ENCODE results near the gene CCR6. TPM values are rescaled to one million over a fixed set of nuclear protein-coding genes. Genes with fewer than 3 reads are reported as not detected.
A peak's percentile ranks its signal among the peaks of the same experiment; 100 is the strongest.
"Not testable (repeated sequence)": the region's sequence is repeated elsewhere in the genome, so short reads cannot be mapped to it uniquely, and the experiment has no call there.

CCR6 gene
- total and polyA plus RNA-seq, 12 donors: not detected

- H3K36me3 ChIP-seq (replicated peaks in 1 of 2); H3K27me3 ChIP-seq; H3K9me3 ChIP-seq (replicated peaks in 1 of 3); DNase-seq; intact Hi-C loops (cut with DNase I); H3K4me3 ChIP-seq; H3K4me1 ChIP-seq (replicated peaks in 1 of 2); H3K27ac ChIP-seq: not testable (repeated sequence)
- peak in 5 of 6 experiments; percentile 13 to 39 (median 22) for TF ChIP-seq CTCF (IDR thresholded peaks at IDR 0.05)
- WGBS, 4 donors: 0 to 8% (median 5%) methylated on average over 4 of the region's 8 CpGs
Measured at GRCh38 chr6:167182913-167183314, 60.0 kb downstream of the CCR6 start.

- DNase-seq; H3K36me3 ChIP-seq (replicated peaks in 1 of 2); H3K27ac ChIP-seq; H3K27me3 ChIP-seq; H3K4me3 ChIP-seq; H3K4me1 ChIP-seq (replicated peaks in 1 of 2); H3K9me3 ChIP-seq (replicated peaks in 1 of 3): not testable (repeated sequence)
- intact Hi-C loops (cut with DNase I): loop anchor here in 1 of 2 donors (5.0 kb wide), 1 partner anchor 182 kb away; no protein-coding TSS in a partner anchor
- 54 to 88% (median 60%) methylated on average over 1 to 3 of the region's 3 CpGs; no CpG with 5 or more reads in 1 of the 4 donors for WGBS, 4 donors
Measured at GRCh38 chr6:167185101-167185500, 62.2 kb downstream of the CCR6 start.

GRCh38 chr6:167187275-167187674 is 64.4 kb downstream of the CCR6 start:
- WGBS, 4 donors: 71 to 88% (median 73%) methylated on average over 7 to 9 of the region's 9 CpGs
- not testable (repeated sequence) for DNase-seq; H3K4me3 ChIP-seq; H3K27ac ChIP-seq; H3K4me1 ChIP-seq (replicated peaks in 1 of 2); H3K27me3 ChIP-seq; H3K36me3 ChIP-seq (replicated peaks in 1 of 2); H3K9me3 ChIP-seq (replicated peaks in 1 of 3)
- intact Hi-C loops (cut with DNase I): loop anchor here in 1 of 2 donors (5.0 kb wide), 1 partner anchor 180 kb away; no protein-coding TSS in a partner anchor

Other genes starting within 250 kb of the CCR6 start
- gene RNASET2, start 166.5 kb upstream of the CCR6 start, total RNA-seq: 100 to 1,000 TPM in 2 of 9 donors, 10 to 100 TPM in 7; 19.4 to 218 (median 60.8) TPM
- 10 to 100 TPM; 25.7 to 76.2 (median 56.0) TPM for gene RNASET2, start 166.5 kb upstream of the CCR6 start, polyA plus RNA-seq
- gene CEP43, start 123.7 kb upstream of the CCR6 start, total RNA-seq: 10 to 100 TPM; 12.7 to 36.7 (median 18.6) TPM
- 10 to 100 TPM; 10.1 to 20.5 (median 12.9) TPM for gene CEP43, start 123.7 kb upstream of the CCR6 start, polyA plus RNA-seq
- gene GPR31, start 34.9 kb downstream of the CCR6 start, total RNA-seq: not detected
- gene GPR31, start 34.9 kb downstream of the CCR6 start, polyA plus RNA-seq: not detected
- gene UNC93A, start 168.2 kb downstream of the CCR6 start, total RNA-seq: not detected
- not detected for gene UNC93A, start 168.2 kb downstream of the CCR6 start, polyA plus RNA-seq
- not detected for gene TTLL2, start 202.0 kb downstream of the CCR6 start, total RNA-seq
- not detected for gene TTLL2, start 202.0 kb downstream of the CCR6 start, polyA plus RNA-seq